Gastrocnemius medialis (tissue), 4 donors: ENCODE data around the gene INAVA.

Experiments used
- CTCF ChIP-seq, 5 experiments: fragments of 450-650 bp in 3 of 5; fragments of 200-600 bp in 2 of 5; sonication (generic) in 2 of 5; IDR thresholded peaks in 4 of 5; conservative IDR thresholded peaks in 1 of 5; 1 replicate in 4 of 5; 2 replicates in 1 of 5; pipeline ENCODE4 v1.5.1; 2016 to 2019; ENCODE audit warnings: antibody characterized with exemption in 5 of 5, mild to moderate bottlenecking in 3 of 5, moderate library complexity in 3 of 5
- POLR2A ChIP-seq, 2 donors: fragments of 450-650 bp; IDR thresholded peaks; one replicate each; pipeline ENCODE4 v1.6.1; 2017; ENCODE audit warnings: antibody characterized with exemption in 2 of 2, mild to moderate bottlenecking in 2 of 2, moderate library complexity in 2 of 2

- TF ChIP-seq CTCF (IDR thresholded peaks at IDR 0.05 in 4 of 5, conservative IDR thresholded peaks at IDR 0.05 in 1 of 5), result no peak
- no peak for TF ChIP-seq POLR2A (IDR thresholded peaks at IDR 0.05)
These were observed 2.2 kb upstream of the INAVA start for GRCh38 chr1:200892546-200892945.
